HepG2 (cell line): ENCODE measurements around the gene RPS6KA2. TPM values are rescaled to one million over a fixed set of nuclear protein-coding genes. Genes with fewer than 3 reads are reported as not detected.

ENCODE experiments used
- ATAC-seq: fragments of 200-7000 bp; cut with Tn5 transposase; 3 replicates; pipeline ENCODE4 v1.9.1; 2020; ENCODE audit warnings: mild to moderate bottlenecking, moderate library complexity
- BruUV-seq: library from RNA; stranded (reverse); fragments of 400-500 nt; replicated peaks from 2 replicates; lab custom pipeline; 2021; lab: Mats Ljungman, UMichigan
- CTCF ChIA-PET: fragments of 300-600 bp; formaldehyde crosslinking; extraction: SDS; loops from one replicate; lab custom pipeline; 2021; ENCODE audit warnings: low total read pairs, inconsistent platforms, low intra/inter-chr PET ratio; lab: Yijun Ruan, JAX
- POLR2A ChIA-PET: fragments of 350-600 bp; sonication (Branson Sonifier 250); formaldehyde crosslinking; loops from one replicate; lab custom pipeline; 2020; ENCODE audit warnings: antibody characterized with exemption, inconsistent platforms; lab: Yijun Ruan, JAX
- DNase-seq: peaks from one replicate; pipeline ENCODE4 v3.0.0-alpha.2; 2015; ENCODE audit warnings: low spot score
- FAIRE-seq: peaks from 3 replicates; lab custom pipeline; 2011; peaks lifted over from hg19 to GRCh38; lab: Jason Lieb, UNC
- H2AFZ ChIP-seq: one replicate; pipeline ENCODE4 v1.6.1; 2011; ENCODE audit warnings: low read length, inconsistent platforms
- H3K27ac ChIP-seq: fragments of 300-600 bp; 3 replicates; pipeline ENCODE4 v1.8.0; 2011; ENCODE audit warnings: mixed run types, mild to moderate bottlenecking, mixed read lengths, low read length, inconsistent platforms; ENCODE audit not compliant: insufficient read depth; ENCODE audit errors: extremely low read length
- H3K27me3 ChIP-seq, 2 experiments: fragments of 200-600 bp in 1 of 2; 2 replicates in 1 of 2; 3 replicates in 1 of 2; pipeline versions ENCODE4 v1.6.0 to v1.8.0; 2011; ENCODE audit warnings: low read length in 2 of 2, mild to moderate bottlenecking in 2 of 2, moderate library complexity in 2 of 2, inconsistent platforms in 1 of 2; ENCODE audit not compliant: insufficient read depth in 2 of 2, control insufficient read depth in 1 of 2
- H3K36me3 ChIP-seq, 2 experiments: fragments of 200-600 bp in 1 of 2; replicated peaks in 1 of 2; 2 replicates in 1 of 2; 3 replicates in 1 of 2; pipeline versions ENCODE4 v1.5.1 to v1.8.0; 2011; ENCODE audit warnings: low read length in 2 of 2, inconsistent platforms in 1 of 2; ENCODE audit not compliant: insufficient read depth in 2 of 2, control insufficient read depth in 1 of 2
- H3K4me1 ChIP-seq: 2 replicates; pipeline ENCODE4 v1.5.1; 2012; ENCODE audit warnings: low read length, inconsistent platforms; ENCODE audit not compliant: insufficient read depth
- H3K4me2 ChIP-seq: 2 replicates; pipeline ENCODE4 v1.6.0; 2011; ENCODE audit warnings: low read depth, low read length, inconsistent platforms
- H3K4me3 ChIP-seq, 3 experiments: fragments of 200-600 bp in 1 of 3; sonication (generic), shearing (Covaris generic) in 1 of 3; replicated peaks in 1 of 3; 2 replicates each; pipeline ENCODE4 v1.5.1; 2011 to 2016; ENCODE audit warnings: low read length in 3 of 3, inconsistent platforms in 2 of 3, low read depth in 2 of 3, mild to moderate bottlenecking in 2 of 3, control low read depth in 1 of 3, mixed read lengths in 1 of 3; ENCODE audit not compliant: insufficient read depth in 1 of 3
- H3K79me2 ChIP-seq: one replicate; pipeline ENCODE4 v1.6.1; 2011; ENCODE audit warnings: low read length, inconsistent platforms; ENCODE audit not compliant: insufficient read depth
- H3K9ac ChIP-seq: 2 replicates; pipeline ENCODE4 v1.6.0; 2011; ENCODE audit warnings: mild to moderate bottlenecking, low read depth, low read length, inconsistent platforms; ENCODE audit not compliant: insufficient read depth
- H3K9me3 ChIP-seq: 2 replicates; pipeline ENCODE4 v1.5.1; 2012; ENCODE audit warnings: mild to moderate bottlenecking, low read length
- H4K20me1 ChIP-seq: 2 replicates; pipeline ENCODE4 v1.6.0; 2011; ENCODE audit warnings: inconsistent platforms, mild to moderate bottlenecking, low read length, moderate library complexity; ENCODE audit not compliant: insufficient read depth
- ZNF292 ChIP-seq: sonication (generic); formaldehyde crosslinking; IDR thresholded peaks from 2 replicates; pipeline ENCODE4 v1.8.1; 2022; ENCODE audit warnings: mild to moderate bottlenecking, low read depth, missing genetic modification reagents, borderline replicate concordance
- WGBS: methylation state at CpG from one replicate; pipeline ENCODE4 v1.1.6; 2017; ENCODE audit warnings: low lambda C conversion rate; 5-methylcytosine and 5-hydroxymethylcytosine counted together
- in situ Hi-C: cut with HindIII; loops from 2 replicates; pipeline ENCODE4 v1.10.0; 2017; ENCODE audit warnings: low pct_unique_long_range_greater_than_20kb; ENCODE audit not compliant: extremely low pct_ligation_motif_present
- intact Hi-C: fragments of 100-400 bp; cut with micrococcal nuclease; formaldehyde crosslinking; loops from one replicate; pipeline ENCODE4 v1.10.0; 2022; ENCODE audit not compliant: unreplicated experiment
- polyA plus RNA-seq, 8 experiments: library from polyadenylated mRNA; depleted of rRNA in 3 of 8; stranded (reverse) in 7 of 8; unstranded in 1 of 8; fragments of >200 nt; fragmentation: Illumina TruSeq in 4 of 8; extraction: Trizol in 4 of 8; gene quantifications; 2 replicates each; pipeline versions ENCODE4 v1.2.1 to v1.2.3, GENCODE V29; 2011 to 2016; ENCODE audit warnings: low read depth in 4 of 8, missing spikeins in 1 of 8, mixed read lengths in 1 of 8; ENCODE audit not compliant: insufficient read depth in 1 of 8
- total RNA-seq, 5 experiments: library from RNA; depleted of rRNA; stranded (reverse); fragments of >200 nt; fragmentation: Illumina TruSeq; extraction: Trizol; gene quantifications; 2 replicates each; pipeline ENCODE4 v1.2.3, GENCODE V29; 2016; ENCODE audit warnings: low read depth in 1 of 5
- TF ChIP-seq, protein P1 (sequence below): sonication (generic); formaldehyde crosslinking; IDR thresholded peaks from 2 replicates; pipeline ENCODE4 v1.4.0; 2020; ENCODE audit warnings: missing genetic modification reagents, borderline replicate concordance
- TF ChIP-seq, protein P2 (sequence below): fragments of 450-650 bp; IDR thresholded peaks from 2 replicates; pipeline ENCODE4 v1.6.1; 2016
- TF ChIP-seq, protein P3 (sequence below): sonication (generic); formaldehyde crosslinking; conservative IDR thresholded peaks from 2 replicates; pipeline ENCODE4 v1.4.0; 2020; ENCODE audit warnings: missing genetic modification reagents

The RPS6KA2 gene
- total and polyA plus RNA-seq, 2 of the 13 experiments (the other 11 are each of a cell fraction or from before 2014, with no cell fraction given): 0.22 to 0.38 TPM

DNA sequence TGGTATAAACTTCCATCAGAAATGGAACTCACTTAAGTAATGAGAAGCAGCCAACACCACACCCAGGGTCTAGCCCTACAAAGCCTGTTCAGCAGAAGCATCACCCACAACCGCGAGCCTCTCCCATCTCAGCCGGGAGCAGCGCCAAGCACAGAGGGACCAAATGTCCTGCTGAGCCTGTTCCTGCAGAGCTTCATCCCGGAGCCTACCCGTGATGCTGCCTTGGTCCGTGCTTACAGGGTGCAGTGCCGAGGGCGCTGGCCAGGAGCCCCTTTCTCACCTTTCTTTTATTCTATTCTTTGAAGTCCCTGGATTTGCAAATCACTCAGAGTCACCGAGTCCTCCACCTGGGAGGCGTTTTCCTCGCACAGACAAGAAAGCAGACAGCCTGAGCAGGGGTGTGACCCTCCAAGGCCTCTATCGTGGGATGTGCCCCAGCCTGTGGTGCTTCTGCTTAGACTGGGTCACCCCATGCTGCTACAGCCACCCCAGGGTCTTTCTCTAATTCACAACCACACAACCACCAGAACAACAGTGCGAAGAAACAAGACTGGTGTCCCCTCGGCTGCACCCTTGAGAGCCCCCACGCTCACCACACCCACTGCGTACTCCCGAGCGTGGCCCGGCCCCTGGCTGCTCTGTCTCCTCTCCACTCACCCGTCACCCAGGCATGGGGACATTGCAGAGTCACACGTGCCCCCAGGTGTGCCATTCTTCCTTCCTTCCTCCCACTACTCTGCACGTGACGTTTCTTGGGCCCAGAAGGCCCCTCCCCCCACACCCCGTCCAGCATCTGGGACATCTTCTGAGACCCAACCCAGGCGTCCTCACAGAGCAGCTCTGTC is 152.1 kb downstream of the RPS6KA2 start:
- Histone ChIP-seq H3K27ac (no peak overlapping the region), H3K4me2 (no peak overlapping the region), H2AFZ (no peak overlapping the region), H3K36me3 (no peaks in the 10 kb centered on the region), H3K79me2 (no peaks in the 10 kb centered on the region), H3K4me3 (no peak overlapping the region), H3K27me3 (peaks cover 23 to 96% of the 10 kb centered on the region in 2 experiments), H3K9me3 (no peaks in the 10 kb centered on the region), H3K9ac (no peak overlapping the region), H3K4me1 (peaks cover 7% of the 10 kb centered on the region), H4K20me1 (no peaks in the 10 kb centered on the region)
- no peak for ATAC-seq
- in situ Hi-C loops: no loop called here
- FAIRE-seq: no peak
- ChIA-PET CTCF (no interaction called here), POLR2A (interaction anchor here (0.6 kb wide), 1 partner anchor 285 kb away, joined by 3 read pairs; no protein-coding TSS in a partner anchor)
- BruUV-seq: no TSS peak
- WGBS: 8% methylated on average over 24 of the region's 26 CpGs
- no peak for DNase-seq
- TF ChIP-seq, protein P1, sequence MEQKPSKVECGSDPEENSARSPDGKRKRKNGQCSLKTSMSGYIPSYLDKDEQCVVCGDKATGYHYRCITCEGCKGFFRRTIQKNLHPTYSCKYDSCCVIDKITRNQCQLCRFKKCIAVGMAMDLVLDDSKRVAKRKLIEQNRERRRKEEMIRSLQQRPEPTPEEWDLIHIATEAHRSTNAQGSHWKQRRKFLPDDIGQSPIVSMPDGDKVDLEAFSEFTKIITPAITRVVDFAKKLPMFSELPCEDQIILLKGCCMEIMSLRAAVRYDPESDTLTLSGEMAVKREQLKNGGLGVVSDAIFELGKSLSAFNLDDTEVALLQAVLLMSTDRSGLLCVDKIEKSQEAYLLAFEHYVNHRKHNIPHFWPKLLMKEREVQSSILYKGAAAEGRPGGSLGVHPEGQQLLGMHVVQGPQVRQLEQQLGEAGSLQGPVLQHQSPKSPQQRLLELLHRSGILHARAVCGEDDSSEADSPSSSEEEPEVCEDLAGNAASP (CRISPR knock-in tag): no peak
- TF ChIP-seq, protein P2, sequence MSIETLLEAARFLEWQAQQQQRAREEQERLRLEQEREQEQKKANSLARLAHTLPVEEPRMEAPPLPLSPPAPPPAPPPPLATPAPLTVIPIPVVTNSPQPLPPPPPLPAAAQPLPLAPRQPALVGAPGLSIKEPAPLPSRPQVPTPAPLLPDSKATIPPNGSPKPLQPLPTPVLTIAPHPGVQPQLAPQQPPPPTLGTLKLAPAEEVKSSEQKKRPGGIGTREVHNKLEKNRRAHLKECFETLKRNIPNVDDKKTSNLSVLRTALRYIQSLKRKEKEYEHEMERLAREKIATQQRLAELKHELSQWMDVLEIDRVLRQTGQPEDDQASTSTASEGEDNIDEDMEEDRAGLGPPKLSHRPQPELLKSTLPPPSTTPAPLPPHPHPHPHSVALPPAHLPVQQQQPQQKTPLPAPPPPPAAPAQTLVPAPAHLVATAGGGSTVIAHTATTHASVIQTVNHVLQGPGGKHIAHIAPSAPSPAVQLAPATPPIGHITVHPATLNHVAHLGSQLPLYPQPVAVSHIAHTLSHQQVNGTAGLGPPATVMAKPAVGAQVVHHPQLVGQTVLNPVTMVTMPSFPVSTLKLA: peak; percentile 63
- TF ChIP-seq, protein P3, sequence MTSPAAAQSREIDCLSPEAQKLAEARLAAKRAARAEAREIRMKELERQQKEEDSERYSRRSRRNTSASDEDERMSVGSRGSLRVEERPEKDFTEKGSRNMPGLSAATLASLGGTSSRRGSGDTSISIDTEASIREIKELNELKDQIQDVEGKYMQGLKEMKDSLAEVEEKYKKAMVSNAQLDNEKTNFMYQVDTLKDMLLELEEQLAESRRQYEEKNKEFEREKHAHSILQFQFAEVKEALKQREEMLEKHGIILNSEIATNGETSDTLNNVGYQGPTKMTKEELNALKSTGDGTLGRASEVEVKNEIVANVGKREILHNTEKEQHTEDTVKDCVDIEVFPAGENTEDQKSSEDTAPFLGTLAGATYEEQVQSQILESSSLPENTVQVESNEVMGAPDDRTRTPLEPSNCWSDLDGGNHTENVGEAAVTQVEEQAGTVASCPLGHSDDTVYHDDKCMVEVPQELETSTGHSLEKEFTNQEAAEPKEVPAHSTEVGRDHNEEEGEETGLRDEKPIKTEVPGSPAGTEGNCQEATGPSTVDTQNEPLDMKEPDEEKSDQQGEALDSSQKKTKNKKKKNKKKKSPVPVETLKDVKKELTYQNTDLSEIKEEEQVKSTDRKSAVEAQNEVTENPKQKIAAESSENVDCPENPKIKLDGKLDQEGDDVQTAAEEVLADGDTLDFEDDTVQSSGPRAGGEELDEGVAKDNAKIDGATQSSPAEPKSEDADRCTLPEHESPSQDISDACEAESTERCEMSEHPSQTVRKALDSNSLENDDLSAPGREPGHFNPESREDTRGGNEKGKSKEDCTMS: no peak
- TF ChIP-seq ZNF292 (CRISPR knock-in tag): no peak
- intact Hi-C loops: no loop called here
